Thoracic aorta (tissue), 2 donors: Measurements from ENCODE around the gene GDI1. TPM values are rescaled to one million over a fixed set of nuclear protein-coding genes. Genes with fewer than 3 reads are reported as not detected.

Source experiments
- total RNA-seq, 2 donors: library from RNA; depleted of rRNA; stranded (reverse); fragments of >200 nt; gene quantifications; one replicate each; pipeline versions ENCODE4 v1.1.0 to v1.2.3, GENCODE V29; 2016

The GDI1 gene
- total RNA-seq, 2 donors from 2014 or later = 99.4 to 151 TPM

Other genes starting within 250 kb of the GDI1 start
- not detected for gene OPN1MW2, start 217.4 kb upstream of the GDI1 start, total RNA-seq
- gene OPN1MW3, start 179.6 kb upstream of the GDI1 start, total RNA-seq = not detected
- not detected for gene TEX28, start 142.0 kb upstream of the GDI1 start, total RNA-seq
- under 1 TPM in 1 of 2 donors, not detected in 1; 0.42 TPM for gene TKTL1, start 141.4 kb upstream of the GDI1 start, total RNA-seq
- over 10,000 TPM in 1 of 2 donors, 1,000 to 10,000 TPM in 1; 5,928 to 11,236 TPM for gene FLNA, start 62.5 kb upstream of the GDI1 start, total RNA-seq
- gene EMD, start 57.9 kb upstream of the GDI1 start, total RNA-seq = 10 to 100 TPM; 43.8 to 74.2 TPM
- 1,000 to 10,000 TPM; 2,221 to 4,479 TPM for gene RPL10, start 38.8 kb upstream of the GDI1 start, total RNA-seq
- gene DNASE1L1, start 27.9 kb upstream of the GDI1 start, total RNA-seq = 10 to 100 TPM; 39.9 to 41.8 TPM
- gene TAFAZZIN, start 25.6 kb upstream of the GDI1 start, total RNA-seq = 10 to 100 TPM; 54.3 to 71.1 TPM
- 10 to 100 TPM; 40.8 to 75.7 TPM for gene ATP6AP1, start 8.5 kb upstream of the GDI1 start, total RNA-seq
- gene FAM50A, start 7.0 kb downstream of the GDI1 start, total RNA-seq = 10 to 100 TPM; 52.8 to 63.4 TPM
- gene PLXNA3, start 21.1 kb downstream of the GDI1 start, total RNA-seq = 10 to 100 TPM; 39.3 to 40.9 TPM
- gene LAGE3, start 42.1 kb downstream of the GDI1 start, total RNA-seq = 1 to 10 TPM; 2.1 to 8.9 TPM
- 10 to 100 TPM; 28.1 to 67.1 TPM for gene UBL4A, start 49.5 kb downstream of the GDI1 start, total RNA-seq
- 10 to 100 TPM; 26.7 to 55.5 TPM for gene SLC10A3, start 53.5 kb downstream of the GDI1 start, total RNA-seq
- gene FAM3A, start 79.1 kb downstream of the GDI1 start, total RNA-seq = 10 to 100 TPM; 31.0 to 52.3 TPM
- 10 to 100 TPM; 67.3 to 70.1 TPM for gene G6PD, start 109.7 kb downstream of the GDI1 start, total RNA-seq
- 10 to 100 TPM; 25.7 to 52.8 TPM for gene IKBKG, start 110.5 kb downstream of the GDI1 start, total RNA-seq
- not detected for gene CTAG1A, start 148.0 kb downstream of the GDI1 start, total RNA-seq
- gene CTAG1B, start 182.1 kb downstream of the GDI1 start, total RNA-seq = not detected
- not detected for gene CTAG2, start 216.4 kb downstream of the GDI1 start, total RNA-seq